HepG2 (cell line): Measurements from ENCODE around the gene TGFBR1. TPM values are rescaled to one million over a fixed set of nuclear protein-coding genes. Genes with fewer than 3 reads are reported as not detected.

ENCODE experiments used
- ATAC-seq: fragments of 200-7000 bp; cut with Tn5 transposase; 3 replicates; pipeline ENCODE4 v1.9.1; 2020; ENCODE audit warnings: mild to moderate bottlenecking, moderate library complexity
- BruUV-seq: library from RNA; stranded (reverse); fragments of 400-500 nt; replicated peaks from 2 replicates; lab custom pipeline; 2021; lab: Mats Ljungman, UMichigan
- CTCF ChIA-PET: fragments of 300-600 bp; formaldehyde crosslinking; extraction: SDS; loops from one replicate; lab custom pipeline; 2021; ENCODE audit warnings: low total read pairs, inconsistent platforms, low intra/inter-chr PET ratio; lab: Yijun Ruan, JAX
- POLR2A ChIA-PET: fragments of 350-600 bp; sonication (Branson Sonifier 250); formaldehyde crosslinking; loops from one replicate; lab custom pipeline; 2020; ENCODE audit warnings: antibody characterized with exemption, inconsistent platforms; lab: Yijun Ruan, JAX
- DNase-seq: peaks from one replicate; pipeline ENCODE4 v3.0.0-alpha.2; 2015; ENCODE audit warnings: low spot score
- FAIRE-seq: peaks from 3 replicates; lab custom pipeline; 2011; peaks lifted over from hg19 to GRCh38; lab: Jason Lieb, UNC
- H2AFZ ChIP-seq: one replicate; pipeline ENCODE4 v1.6.1; 2011; ENCODE audit warnings: low read length, inconsistent platforms
- H3K27ac ChIP-seq: fragments of 300-600 bp; 3 replicates; pipeline ENCODE4 v1.8.0; 2011; ENCODE audit warnings: mixed run types, mild to moderate bottlenecking, mixed read lengths, low read length, inconsistent platforms; ENCODE audit not compliant: insufficient read depth; ENCODE audit errors: extremely low read length
- H3K27me3 ChIP-seq, 2 experiments: fragments of 200-600 bp in 1 of 2; 2 replicates in 1 of 2; 3 replicates in 1 of 2; pipeline versions ENCODE4 v1.6.0 to v1.8.0; 2011; ENCODE audit warnings: low read length in 2 of 2, mild to moderate bottlenecking in 2 of 2, moderate library complexity in 2 of 2, inconsistent platforms in 1 of 2; ENCODE audit not compliant: insufficient read depth in 2 of 2, control insufficient read depth in 1 of 2
- H3K36me3 ChIP-seq, 2 experiments: fragments of 200-600 bp in 1 of 2; replicated peaks in 1 of 2; 2 replicates in 1 of 2; 3 replicates in 1 of 2; pipeline versions ENCODE4 v1.5.1 to v1.8.0; 2011; ENCODE audit warnings: low read length in 2 of 2, inconsistent platforms in 1 of 2; ENCODE audit not compliant: insufficient read depth in 2 of 2, control insufficient read depth in 1 of 2
- H3K4me1 ChIP-seq: 2 replicates; pipeline ENCODE4 v1.5.1; 2012; ENCODE audit warnings: low read length, inconsistent platforms; ENCODE audit not compliant: insufficient read depth
- H3K4me2 ChIP-seq: 2 replicates; pipeline ENCODE4 v1.6.0; 2011; ENCODE audit warnings: low read depth, low read length, inconsistent platforms
- H3K4me3 ChIP-seq, 3 experiments: fragments of 200-600 bp in 1 of 3; sonication (generic), shearing (Covaris generic) in 1 of 3; replicated peaks in 1 of 3; 2 replicates each; pipeline ENCODE4 v1.5.1; 2011 to 2016; ENCODE audit warnings: low read length in 3 of 3, inconsistent platforms in 2 of 3, low read depth in 2 of 3, mild to moderate bottlenecking in 2 of 3, control low read depth in 1 of 3, mixed read lengths in 1 of 3; ENCODE audit not compliant: insufficient read depth in 1 of 3
- H3K79me2 ChIP-seq: one replicate; pipeline ENCODE4 v1.6.1; 2011; ENCODE audit warnings: low read length, inconsistent platforms; ENCODE audit not compliant: insufficient read depth
- H3K9ac ChIP-seq: 2 replicates; pipeline ENCODE4 v1.6.0; 2011; ENCODE audit warnings: mild to moderate bottlenecking, low read depth, low read length, inconsistent platforms; ENCODE audit not compliant: insufficient read depth
- H3K9me3 ChIP-seq: 2 replicates; pipeline ENCODE4 v1.5.1; 2012; ENCODE audit warnings: mild to moderate bottlenecking, low read length
- H4K20me1 ChIP-seq: 2 replicates; pipeline ENCODE4 v1.6.0; 2011; ENCODE audit warnings: inconsistent platforms, mild to moderate bottlenecking, low read length, moderate library complexity; ENCODE audit not compliant: insufficient read depth
- HHEX ChIP-seq: IDR thresholded peaks from 2 replicates; pipeline ENCODE4 v1.6.1; 2016; ENCODE audit warnings: control low read depth
- ZNF652 ChIP-seq: IDR thresholded peaks from 2 replicates; pipeline ENCODE4 v1.6.1; 2016; ENCODE audit warnings: low read depth, borderline replicate concordance
- WGBS: methylation state at CpG from one replicate; pipeline ENCODE4 v1.1.6; 2017; ENCODE audit warnings: low lambda C conversion rate; 5-methylcytosine and 5-hydroxymethylcytosine counted together
- in situ Hi-C: cut with HindIII; loops from 2 replicates; pipeline ENCODE4 v1.10.0; 2017; ENCODE audit warnings: low pct_unique_long_range_greater_than_20kb; ENCODE audit not compliant: extremely low pct_ligation_motif_present
- intact Hi-C: fragments of 100-400 bp; cut with micrococcal nuclease; formaldehyde crosslinking; loops from one replicate; pipeline ENCODE4 v1.10.0; 2022; ENCODE audit not compliant: unreplicated experiment
- polyA plus RNA-seq, 8 experiments: library from polyadenylated mRNA; depleted of rRNA in 3 of 8; stranded (reverse) in 7 of 8; unstranded in 1 of 8; fragments of >200 nt; fragmentation: Illumina TruSeq in 4 of 8; extraction: Trizol in 4 of 8; gene quantifications; 2 replicates each; pipeline versions ENCODE4 v1.2.1 to v1.2.3, GENCODE V29; 2011 to 2016; ENCODE audit warnings: low read depth in 4 of 8, missing spikeins in 1 of 8, mixed read lengths in 1 of 8; ENCODE audit not compliant: insufficient read depth in 1 of 8
- total RNA-seq, 5 experiments: library from RNA; depleted of rRNA; stranded (reverse); fragments of >200 nt; fragmentation: Illumina TruSeq; extraction: Trizol; gene quantifications; 2 replicates each; pipeline ENCODE4 v1.2.3, GENCODE V29; 2016; ENCODE audit warnings: low read depth in 1 of 5
- TF ChIP-seq, protein P1 (sequence below): sonication (generic); formaldehyde crosslinking; IDR thresholded peaks from 2 replicates; pipeline ENCODE4 v1.8.0; 2022; ENCODE audit warnings: mild to moderate bottlenecking, missing genetic modification reagents, borderline replicate concordance
- TF ChIP-seq, protein P2 (sequence below), 2 experiments: IDR thresholded peaks; 2 replicates each; pipeline ENCODE4 v1.6.1; 2011 to 2012; ENCODE audit warnings: low read length in 2 of 2, borderline replicate concordance in 1 of 2, low read depth in 1 of 2, mild to moderate bottlenecking in 1 of 2, moderate library complexity in 1 of 2

TGFBR1 gene
- total and polyA plus RNA-seq, 2 of the 13 experiments (the other 11 are each of a cell fraction or from before 2014, with no cell fraction given), result 16.8 to 23.9 TPM

DNA sequence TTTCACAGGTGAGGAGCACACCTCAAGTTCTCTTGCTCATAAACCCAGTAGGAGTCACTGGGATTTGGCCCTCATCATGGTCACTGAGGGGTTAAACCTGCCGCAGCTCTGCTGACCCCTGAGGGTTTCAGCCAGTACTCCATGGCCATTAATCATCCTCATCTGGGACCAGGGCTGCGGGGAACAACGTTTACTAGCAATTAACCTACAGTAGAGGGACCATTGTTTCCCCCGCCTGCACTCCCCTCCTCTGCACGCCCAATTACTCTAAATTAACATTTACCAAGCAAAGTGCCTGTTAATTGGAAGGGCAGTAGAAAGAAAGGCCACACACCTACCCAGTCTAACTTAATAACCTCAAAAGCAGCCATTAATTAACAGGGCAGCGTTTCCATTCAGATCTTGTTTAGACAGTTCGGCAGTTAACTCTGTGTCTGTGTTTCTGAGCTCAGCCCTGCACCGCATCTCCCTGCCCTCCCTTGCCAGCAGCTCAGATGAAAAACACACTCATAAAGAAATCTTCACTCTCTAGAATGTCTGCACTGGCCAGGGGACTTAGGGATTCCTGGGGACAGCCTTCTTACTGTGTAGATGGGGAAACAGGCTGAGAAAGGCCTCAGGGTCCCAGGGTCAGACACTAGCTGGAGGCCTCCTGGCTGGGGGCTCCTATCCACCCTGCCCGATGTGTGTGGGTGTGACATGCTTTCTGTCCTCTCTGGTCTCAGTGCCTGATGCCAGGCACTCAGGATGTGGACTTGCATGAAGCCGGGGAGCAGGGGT is 65.3 kb downstream of the TGFBR1 start:
- Histone ChIP-seq H3K36me3 (no peaks in the 10 kb centered on the region), H4K20me1 (no peaks in the 10 kb centered on the region), H3K27ac (no peak overlapping the region), H3K79me2 (no peaks in the 10 kb centered on the region), H3K9me3 (no peaks in the 10 kb centered on the region), H3K27me3 (peaks cover 5 to 6% of the 10 kb centered on the region in 2 experiments; a peak in 3 of 5 replicates), H3K9ac (no peak overlapping the region), H2AFZ (peak overlapping the region; percentile 57), H3K4me3 (peak overlapping the region in 1 of 3 experiments; percentile 22; a peak in 1 of 6 replicates), H3K4me1 (peaks cover 58% of the 10 kb centered on the region), H3K4me2 (peak overlapping the region; percentile 67)
- TF ChIP-seq HHEX (CRISPR knock-in tag) (no peak), ZNF652 (CRISPR knock-in tag) (peak; percentile 91)
- TF ChIP-seq, protein P1, sequence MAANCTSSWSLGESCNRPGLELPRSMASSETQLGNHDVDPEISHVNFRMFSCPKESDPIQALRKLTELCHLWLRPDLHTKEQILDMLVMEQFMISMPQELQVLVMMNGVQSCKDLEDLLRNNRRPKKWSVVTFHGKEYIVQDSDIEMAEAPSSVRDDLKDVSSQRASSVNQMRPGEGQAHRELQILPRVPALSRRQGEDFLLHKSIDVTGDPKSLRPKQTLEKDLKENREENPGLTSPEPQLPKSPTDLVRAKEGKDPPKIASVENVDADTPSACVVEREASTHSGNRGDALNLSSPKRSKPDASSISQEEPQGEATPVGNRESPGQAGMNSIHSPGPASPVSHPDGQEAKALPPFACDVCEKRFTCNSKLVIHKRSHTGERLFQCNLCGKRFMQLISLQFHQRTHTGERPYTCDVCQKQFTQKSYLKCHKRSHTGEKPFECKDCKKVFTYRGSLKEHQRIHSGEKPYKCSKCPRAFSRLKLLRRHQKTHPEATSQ (CRISPR knock-in tag), result no peak
- TF ChIP-seq, protein P2, sequence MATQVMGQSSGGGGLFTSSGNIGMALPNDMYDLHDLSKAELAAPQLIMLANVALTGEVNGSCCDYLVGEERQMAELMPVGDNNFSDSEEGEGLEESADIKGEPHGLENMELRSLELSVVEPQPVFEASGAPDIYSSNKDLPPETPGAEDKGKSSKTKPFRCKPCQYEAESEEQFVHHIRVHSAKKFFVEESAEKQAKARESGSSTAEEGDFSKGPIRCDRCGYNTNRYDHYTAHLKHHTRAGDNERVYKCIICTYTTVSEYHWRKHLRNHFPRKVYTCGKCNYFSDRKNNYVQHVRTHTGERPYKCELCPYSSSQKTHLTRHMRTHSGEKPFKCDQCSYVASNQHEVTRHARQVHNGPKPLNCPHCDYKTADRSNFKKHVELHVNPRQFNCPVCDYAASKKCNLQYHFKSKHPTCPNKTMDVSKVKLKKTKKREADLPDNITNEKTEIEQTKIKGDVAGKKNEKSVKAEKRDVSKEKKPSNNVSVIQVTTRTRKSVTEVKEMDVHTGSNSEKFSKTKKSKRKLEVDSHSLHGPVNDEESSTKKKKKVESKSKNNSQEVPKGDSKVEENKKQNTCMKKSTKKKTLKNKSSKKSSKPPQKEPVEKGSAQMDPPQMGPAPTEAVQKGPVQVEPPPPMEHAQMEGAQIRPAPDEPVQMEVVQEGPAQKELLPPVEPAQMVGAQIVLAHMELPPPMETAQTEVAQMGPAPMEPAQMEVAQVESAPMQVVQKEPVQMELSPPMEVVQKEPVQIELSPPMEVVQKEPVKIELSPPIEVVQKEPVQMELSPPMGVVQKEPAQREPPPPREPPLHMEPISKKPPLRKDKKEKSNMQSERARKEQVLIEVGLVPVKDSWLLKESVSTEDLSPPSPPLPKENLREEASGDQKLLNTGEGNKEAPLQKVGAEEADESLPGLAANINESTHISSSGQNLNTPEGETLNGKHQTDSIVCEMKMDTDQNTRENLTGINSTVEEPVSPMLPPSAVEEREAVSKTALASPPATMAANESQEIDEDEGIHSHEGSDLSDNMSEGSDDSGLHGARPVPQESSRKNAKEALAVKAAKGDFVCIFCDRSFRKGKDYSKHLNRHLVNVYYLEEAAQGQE (IDR thresholded peaks at IDR 0.05; ENCODE audit: borderline replicate concordance in 1 of 2, low read depth in 1 of 2, low read length in 2 of 2), result no peak
- BruUV-seq, result no TSS peak
- FAIRE-seq, result no peak
- in situ Hi-C loops, result loop anchor here (25.0 kb wide), 1 partner anchor 1417 kb away; the partner anchor contains the start of gene CAVIN4
- intact Hi-C loops, result loop anchor here (5.0 kb wide), 2 partner anchors 652 to 1257 kb away; partner anchors contain the start of genes MSANTD3 and NR4A3
- DNase-seq, result no peak
- 8% methylated on average over 9 of the region's 10 CpGs for WGBS
- peak; percentile 27 for ATAC-seq
- ChIA-PET CTCF (no interaction called here), POLR2A (interaction anchor here (1.1 kb wide), 1 partner anchor 52 kb away, joined by 5 read pairs; the partner anchor contains the start of genes ALG2 and SEC61B)
